ENCODE data around the gene ADCY6.
"Not testable (repeated sequence)": the region's sequence is repeated elsewhere in the genome, so short reads cannot be mapped to it uniquely, and the experiment has no call there.

Gene ADCY6

DNA sequence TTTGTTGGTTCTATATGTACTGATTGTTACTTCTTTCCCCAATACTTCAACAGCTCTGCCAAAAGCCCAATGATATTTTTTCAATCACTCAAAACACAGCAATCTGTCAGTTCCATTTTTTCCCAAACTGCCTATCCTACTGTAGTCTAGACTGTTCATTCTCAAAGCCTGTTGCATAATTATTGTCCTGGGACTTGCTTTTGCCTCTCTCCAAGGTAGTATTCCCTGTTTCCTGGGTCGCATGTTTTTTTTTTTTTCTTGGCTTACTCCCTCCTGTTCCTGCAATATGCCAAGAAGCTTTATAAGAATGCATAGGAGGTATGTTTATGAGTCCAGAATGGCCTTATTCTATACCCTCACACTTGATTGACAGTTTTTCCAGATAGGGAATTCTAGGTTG is 52.4 kb downstream of the ADCY6 start:
- H3K4me3 ChIP-seq (replicated peaks; ENCODE audit: insufficient read depth, low read length): no peak overlapping the region
- no peak for DNase-seq (ENCODE audit: low read depth in 1 of 2, low spot score in 1 of 2)
- TF ChIP-seq, protein P1, sequence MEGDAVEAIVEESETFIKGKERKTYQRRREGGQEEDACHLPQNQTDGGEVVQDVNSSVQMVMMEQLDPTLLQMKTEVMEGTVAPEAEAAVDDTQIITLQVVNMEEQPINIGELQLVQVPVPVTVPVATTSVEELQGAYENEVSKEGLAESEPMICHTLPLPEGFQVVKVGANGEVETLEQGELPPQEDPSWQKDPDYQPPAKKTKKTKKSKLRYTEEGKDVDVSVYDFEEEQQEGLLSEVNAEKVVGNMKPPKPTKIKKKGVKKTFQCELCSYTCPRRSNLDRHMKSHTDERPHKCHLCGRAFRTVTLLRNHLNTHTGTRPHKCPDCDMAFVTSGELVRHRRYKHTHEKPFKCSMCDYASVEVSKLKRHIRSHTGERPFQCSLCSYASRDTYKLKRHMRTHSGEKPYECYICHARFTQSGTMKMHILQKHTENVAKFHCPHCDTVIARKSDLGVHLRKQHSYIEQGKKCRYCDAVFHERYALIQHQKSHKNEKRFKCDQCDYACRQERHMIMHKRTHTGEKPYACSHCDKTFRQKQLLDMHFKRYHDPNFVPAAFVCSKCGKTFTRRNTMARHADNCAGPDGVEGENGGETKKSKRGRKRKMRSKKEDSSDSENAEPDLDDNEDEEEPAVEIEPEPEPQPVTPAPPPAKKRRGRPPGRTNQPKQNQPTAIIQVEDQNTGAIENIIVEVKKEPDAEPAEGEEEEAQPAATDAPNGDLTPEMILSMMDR (IDR thresholded peaks at IDR 0.05; ENCODE audit: insufficient read depth, low read length): no peak
- no peak for TF ChIP-seq GABPA (IDR thresholded peaks at IDR 0.05; ENCODE audit: low read depth)
- TF ChIP-seq SPI1 (IDR thresholded peaks at IDR 0.05; ENCODE audit: borderline replicate concordance, low read depth): no peak
- TF ChIP-seq, protein P2, sequence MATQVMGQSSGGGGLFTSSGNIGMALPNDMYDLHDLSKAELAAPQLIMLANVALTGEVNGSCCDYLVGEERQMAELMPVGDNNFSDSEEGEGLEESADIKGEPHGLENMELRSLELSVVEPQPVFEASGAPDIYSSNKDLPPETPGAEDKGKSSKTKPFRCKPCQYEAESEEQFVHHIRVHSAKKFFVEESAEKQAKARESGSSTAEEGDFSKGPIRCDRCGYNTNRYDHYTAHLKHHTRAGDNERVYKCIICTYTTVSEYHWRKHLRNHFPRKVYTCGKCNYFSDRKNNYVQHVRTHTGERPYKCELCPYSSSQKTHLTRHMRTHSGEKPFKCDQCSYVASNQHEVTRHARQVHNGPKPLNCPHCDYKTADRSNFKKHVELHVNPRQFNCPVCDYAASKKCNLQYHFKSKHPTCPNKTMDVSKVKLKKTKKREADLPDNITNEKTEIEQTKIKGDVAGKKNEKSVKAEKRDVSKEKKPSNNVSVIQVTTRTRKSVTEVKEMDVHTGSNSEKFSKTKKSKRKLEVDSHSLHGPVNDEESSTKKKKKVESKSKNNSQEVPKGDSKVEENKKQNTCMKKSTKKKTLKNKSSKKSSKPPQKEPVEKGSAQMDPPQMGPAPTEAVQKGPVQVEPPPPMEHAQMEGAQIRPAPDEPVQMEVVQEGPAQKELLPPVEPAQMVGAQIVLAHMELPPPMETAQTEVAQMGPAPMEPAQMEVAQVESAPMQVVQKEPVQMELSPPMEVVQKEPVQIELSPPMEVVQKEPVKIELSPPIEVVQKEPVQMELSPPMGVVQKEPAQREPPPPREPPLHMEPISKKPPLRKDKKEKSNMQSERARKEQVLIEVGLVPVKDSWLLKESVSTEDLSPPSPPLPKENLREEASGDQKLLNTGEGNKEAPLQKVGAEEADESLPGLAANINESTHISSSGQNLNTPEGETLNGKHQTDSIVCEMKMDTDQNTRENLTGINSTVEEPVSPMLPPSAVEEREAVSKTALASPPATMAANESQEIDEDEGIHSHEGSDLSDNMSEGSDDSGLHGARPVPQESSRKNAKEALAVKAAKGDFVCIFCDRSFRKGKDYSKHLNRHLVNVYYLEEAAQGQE (IDR thresholded peaks at IDR 0.05; ENCODE audit: insufficient replicate concordance, low read depth): no peak
- TF ChIP-seq POLR2AphosphoS5 (IDR thresholded peaks at IDR 0.05; ENCODE audit: low read depth): no peak
- peaks cover 4% of the 10 kb centered on the region for H3K27me3 ChIP-seq (ENCODE audit: insufficient read depth, poor library complexity, severe bottlenecking)
- H3K27ac ChIP-seq (replicated peaks): no peak overlapping the region

DNA sequence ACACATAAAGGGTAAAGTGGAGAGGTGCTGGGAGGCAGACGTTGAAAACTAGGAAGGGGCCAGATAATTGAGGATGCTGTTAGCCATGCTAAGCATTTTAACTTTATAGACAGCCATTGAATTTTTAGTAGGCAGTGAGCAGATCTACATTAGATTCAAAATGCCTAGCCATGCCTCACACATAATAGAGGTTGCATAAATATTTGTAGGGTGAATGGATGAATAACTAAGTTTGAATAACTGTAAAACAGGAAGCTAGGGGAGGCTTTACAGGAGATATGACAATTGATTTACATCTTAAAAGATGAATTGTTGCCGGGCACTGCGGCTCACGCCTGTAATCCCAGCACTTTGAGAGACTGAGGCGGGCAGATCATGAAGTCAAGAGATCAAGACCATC is 60.1 kb downstream of the ADCY6 start:
- no peak for TF ChIP-seq SPI1 (IDR thresholded peaks at IDR 0.05; ENCODE audit: borderline replicate concordance, low read depth)
- TF ChIP-seq POLR2AphosphoS5 (IDR thresholded peaks at IDR 0.05; ENCODE audit: low read depth): no peak
- TF ChIP-seq GABPA (IDR thresholded peaks at IDR 0.05; ENCODE audit: low read depth): no peak
- TF ChIP-seq, protein P1 (IDR thresholded peaks at IDR 0.05; ENCODE audit: insufficient read depth, low read length): no peak
- TF ChIP-seq, protein P2 (IDR thresholded peaks at IDR 0.05; ENCODE audit: insufficient replicate concordance, low read depth): no peak
- Histone ChIP-seq H3K4me3 (replicated peaks; ENCODE audit: insufficient read depth, low read length) (no peak overlapping the region), H3K27ac (replicated peaks) (no peak overlapping the region), H3K27me3 (ENCODE audit: insufficient read depth, poor library complexity, severe bottlenecking) (no peaks in the 10 kb centered on the region)
- DNase-seq (ENCODE audit: low read depth in 1 of 2, low spot score in 1 of 2): no peak

DNA sequence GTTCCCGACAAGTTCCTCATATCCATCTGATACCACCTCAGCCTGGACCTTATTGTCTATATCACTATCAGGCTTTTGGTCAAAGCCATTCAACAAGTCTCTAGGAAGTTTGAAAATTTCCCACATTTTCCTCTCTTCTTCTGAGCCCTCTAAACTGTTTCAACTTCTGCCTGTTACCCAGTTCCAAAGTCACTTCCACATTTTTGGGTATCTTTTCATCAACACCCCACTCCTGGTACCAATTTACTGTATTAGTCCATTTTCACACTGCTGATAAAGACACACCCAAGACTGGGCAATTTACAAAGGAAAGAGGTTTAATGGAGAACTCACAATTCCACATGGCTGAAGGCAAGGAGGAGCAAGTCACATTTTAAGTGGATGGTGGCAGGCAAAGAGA is 68.2 kb downstream of the ADCY6 start:
- not testable (repeated sequence) for H3K27me3 ChIP-seq (ENCODE audit: insufficient read depth, poor library complexity, severe bottlenecking); H3K4me3 ChIP-seq (replicated peaks; ENCODE audit: insufficient read depth, low read length); DNase-seq (ENCODE audit: low read depth in 1 of 2, low spot score in 1 of 2); H3K27ac ChIP-seq (replicated peaks)

DNA sequence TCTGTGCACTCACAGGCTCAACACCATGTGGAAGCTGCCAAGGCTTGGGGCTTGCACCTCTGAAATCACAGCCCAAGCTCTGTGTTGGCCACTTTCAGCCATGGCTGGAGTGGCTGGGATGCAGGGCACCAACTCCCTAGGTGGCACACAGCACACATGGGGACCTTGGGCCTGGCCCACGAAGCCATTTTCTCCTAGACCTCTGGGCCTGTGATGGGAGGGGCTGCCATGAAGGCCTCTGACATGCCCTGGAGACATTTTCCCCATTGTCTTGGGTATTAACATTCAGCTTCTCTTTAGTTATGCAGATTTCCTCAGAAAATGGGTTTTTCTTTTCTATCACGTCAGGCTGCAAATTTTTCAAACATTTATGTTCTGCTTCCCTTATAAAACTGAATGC is 68.7 kb downstream of the ADCY6 start:
- DNase-seq (ENCODE audit: low read depth in 1 of 2, low spot score in 1 of 2); H3K27ac ChIP-seq (replicated peaks); H3K4me3 ChIP-seq (replicated peaks; ENCODE audit: insufficient read depth, low read length); H3K27me3 ChIP-seq (ENCODE audit: insufficient read depth, poor library complexity, severe bottlenecking): not testable (repeated sequence)

DNA sequence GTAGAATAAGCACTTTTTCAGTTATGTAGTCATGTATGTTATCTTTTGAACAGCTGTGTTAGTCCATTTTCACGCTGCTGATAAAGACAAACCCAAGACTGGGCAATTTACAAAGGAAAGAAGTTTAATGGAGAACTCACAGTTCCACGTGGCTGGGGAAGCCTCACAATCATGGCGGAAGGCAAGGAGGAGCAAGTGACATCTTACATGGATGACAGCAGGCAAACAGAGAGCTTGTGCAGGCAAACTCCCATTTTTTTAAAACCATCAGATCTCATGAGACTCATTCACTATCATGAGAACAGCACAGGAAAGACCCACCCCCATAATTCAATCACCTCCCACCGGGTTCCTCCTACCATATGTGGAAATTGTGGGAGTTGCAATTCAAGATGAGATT is 69.9 kb downstream of the ADCY6 start:
- not testable (repeated sequence) for H3K4me3 ChIP-seq (replicated peaks; ENCODE audit: insufficient read depth, low read length); H3K27me3 ChIP-seq (ENCODE audit: insufficient read depth, poor library complexity, severe bottlenecking); H3K27ac ChIP-seq (replicated peaks); DNase-seq (ENCODE audit: low read depth in 1 of 2, low spot score in 1 of 2)

Measured in HL-60 (cell line).